NB4 (cell line): ENCODE data around the gene FAM107B.

Source experiments
- DNase-seq: peaks from one replicate; pipeline ENCODE4 v3.0.0; 2010; ENCODE audit warnings: low read depth
- H3K4me3 ChIP-seq: one replicate; pipeline ENCODE4 v1.5.1; 2011; ENCODE audit warnings: mild to moderate bottlenecking, low read depth, low read length, moderate library complexity
- MAX ChIP-seq: IDR thresholded peaks from 2 replicates; pipeline ENCODE4 v1.6.1; 2011; ENCODE audit warnings: low read depth, low read length
- MYC ChIP-seq: IDR thresholded peaks from 2 replicates; pipeline ENCODE4 v1.6.1; 2011; ENCODE audit warnings: low read depth, low read length
- POLR2A ChIP-seq: IDR thresholded peaks from 2 replicates; pipeline ENCODE4 v1.6.1; 2011; ENCODE audit warnings: mild to moderate bottlenecking; ENCODE audit not compliant: insufficient read length; ENCODE audit errors: extremely low read depth
- TF ChIP-seq, protein P1 (sequence below): IDR thresholded peaks from one replicate; pipeline ENCODE4 v1.5.1; 2012; ENCODE audit warnings: low read depth, low read length

Gene FAM107B

DNA sequence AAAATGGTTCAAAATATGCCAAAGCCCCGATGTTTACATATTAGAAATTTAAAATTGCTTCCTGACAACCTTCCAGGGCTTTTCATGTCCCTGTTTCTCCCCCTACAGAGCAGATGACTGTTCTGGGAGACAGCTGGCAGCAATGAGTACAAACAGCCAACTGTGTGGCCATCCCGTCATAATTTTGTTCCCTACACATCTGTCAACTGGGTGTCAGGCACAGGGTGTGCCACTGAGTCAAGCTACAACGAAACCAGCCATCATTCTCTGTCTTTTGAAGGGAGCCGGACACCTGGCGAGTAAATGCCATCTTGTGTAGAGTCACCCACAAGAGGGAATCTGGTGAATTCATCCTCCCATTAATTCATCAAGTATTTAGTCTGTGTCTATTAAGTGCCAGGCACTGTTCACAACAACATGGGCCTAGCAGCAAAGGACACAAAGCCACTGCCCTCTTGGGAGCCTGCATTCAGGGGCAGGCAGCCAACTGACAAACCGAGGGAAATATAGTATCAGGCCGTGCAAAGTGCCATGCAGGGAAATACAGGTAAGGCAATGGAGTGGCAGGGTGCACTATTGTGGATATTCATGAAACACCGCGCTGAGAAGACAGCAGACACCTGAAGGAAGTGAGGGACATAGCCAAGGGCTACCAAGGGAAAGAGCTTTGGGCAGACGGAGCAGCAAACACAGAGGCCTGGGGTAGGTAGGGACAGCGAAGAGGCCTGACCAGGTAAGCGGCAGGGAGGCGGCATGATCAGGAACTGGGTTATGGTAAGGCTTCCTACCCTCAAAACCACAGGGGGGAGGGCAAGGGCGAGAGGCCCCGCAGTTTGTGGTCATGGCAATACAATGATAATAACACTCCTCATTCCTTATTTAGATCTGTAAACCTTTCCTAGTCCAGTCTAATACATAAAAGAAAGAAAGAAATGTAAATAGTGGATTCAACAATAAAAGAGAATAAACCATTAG is 213.6 kb downstream of the FAM107B start:
- no peak overlapping the region for H3K4me3 ChIP-seq
- peak; percentile 55 for DNase-seq
- TF ChIP-seq POLR2A: no peak
- TF ChIP-seq, protein P1, sequence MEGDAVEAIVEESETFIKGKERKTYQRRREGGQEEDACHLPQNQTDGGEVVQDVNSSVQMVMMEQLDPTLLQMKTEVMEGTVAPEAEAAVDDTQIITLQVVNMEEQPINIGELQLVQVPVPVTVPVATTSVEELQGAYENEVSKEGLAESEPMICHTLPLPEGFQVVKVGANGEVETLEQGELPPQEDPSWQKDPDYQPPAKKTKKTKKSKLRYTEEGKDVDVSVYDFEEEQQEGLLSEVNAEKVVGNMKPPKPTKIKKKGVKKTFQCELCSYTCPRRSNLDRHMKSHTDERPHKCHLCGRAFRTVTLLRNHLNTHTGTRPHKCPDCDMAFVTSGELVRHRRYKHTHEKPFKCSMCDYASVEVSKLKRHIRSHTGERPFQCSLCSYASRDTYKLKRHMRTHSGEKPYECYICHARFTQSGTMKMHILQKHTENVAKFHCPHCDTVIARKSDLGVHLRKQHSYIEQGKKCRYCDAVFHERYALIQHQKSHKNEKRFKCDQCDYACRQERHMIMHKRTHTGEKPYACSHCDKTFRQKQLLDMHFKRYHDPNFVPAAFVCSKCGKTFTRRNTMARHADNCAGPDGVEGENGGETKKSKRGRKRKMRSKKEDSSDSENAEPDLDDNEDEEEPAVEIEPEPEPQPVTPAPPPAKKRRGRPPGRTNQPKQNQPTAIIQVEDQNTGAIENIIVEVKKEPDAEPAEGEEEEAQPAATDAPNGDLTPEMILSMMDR: no peak
- TF ChIP-seq MYC: no peak
- no peak for TF ChIP-seq MAX

DNA sequence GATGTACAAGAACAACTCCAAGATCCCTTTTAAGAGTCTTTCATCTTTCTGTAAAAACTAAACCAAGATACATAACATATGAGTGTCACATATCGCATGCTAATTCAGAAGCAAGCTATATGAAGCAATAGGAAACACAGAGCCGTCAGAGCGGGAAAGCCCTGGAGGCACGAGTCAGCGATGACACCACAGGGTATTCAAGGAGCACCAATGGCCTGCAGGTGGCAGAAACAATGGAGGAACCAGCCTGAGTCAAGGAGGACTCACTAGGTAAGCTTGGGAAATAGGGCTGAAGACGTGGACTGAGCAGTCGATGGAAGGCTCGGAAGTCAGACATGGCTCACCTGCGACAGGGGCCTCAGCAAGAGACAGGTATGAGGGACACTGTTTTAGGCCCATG is 214.4 kb downstream of the FAM107B start:
- H3K4me3 ChIP-seq: peak overlapping the region; percentile 40
- DNase-seq: peak; percentile 92
- TF ChIP-seq MYC (no peak), MAX (no peak), POLR2A (no peak)
- TF ChIP-seq, protein P1: peak; percentile 14

GRCh38 chr10:14558025-14558424 is 216.7 kb downstream of the FAM107B start:
- no peak overlapping the region for H3K4me3 ChIP-seq
- TF ChIP-seq POLR2A (no peak), MAX (no peak), MYC (no peak)
- TF ChIP-seq, protein P1: no peak
- no peak for DNase-seq

DNA sequence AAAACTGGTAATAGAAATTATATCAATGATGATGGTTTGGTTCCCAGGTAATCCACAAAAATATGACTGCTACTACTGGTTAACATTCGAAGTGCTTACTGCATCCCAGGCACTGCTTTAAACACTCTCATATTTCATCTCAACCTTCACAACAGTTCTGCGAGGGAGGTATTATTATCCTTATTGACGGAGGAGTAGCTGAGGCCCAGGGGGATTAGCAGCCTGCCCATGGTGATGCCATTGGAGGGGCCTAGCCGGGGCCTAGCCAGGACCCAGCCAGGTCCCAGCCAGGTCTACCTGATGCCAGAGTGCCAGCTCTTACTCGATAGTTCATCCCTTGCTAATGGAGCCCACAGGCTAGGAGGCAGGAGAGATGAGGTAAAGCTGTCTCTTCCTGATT is 217.1 kb downstream of the FAM107B start:
- TF ChIP-seq MAX (no peak), POLR2A (no peak), MYC (no peak)
- TF ChIP-seq, protein P1: no peak
- DNase-seq: no peak
- no peak overlapping the region for H3K4me3 ChIP-seq

GRCh38 chr10:14556285-14556956 is 218.3 kb downstream of the FAM107B start:
- H3K4me3 ChIP-seq: no peak overlapping the region
- peak; percentile 51 for DNase-seq
- TF ChIP-seq POLR2A (no peak), MAX (no peak)
- TF ChIP-seq, protein P1: peak; percentile 15
